NCI-H345 treated with DMSO at 0.1 percent for 48 hours (cell line): ENCODE measurements around the gene FBLN7.
"Not testable (repeated sequence)": the region's sequence is repeated elsewhere in the genome, so short reads cannot be mapped to it uniquely, and the experiment has no call there.

Experiments
- DNase-seq: peaks from one replicate; lab custom pipeline; 2025; ENCODE audit not compliant: unreplicated experiment; lab: John Stamatoyannopoulos, UW

FBLN7 gene

DNA sequence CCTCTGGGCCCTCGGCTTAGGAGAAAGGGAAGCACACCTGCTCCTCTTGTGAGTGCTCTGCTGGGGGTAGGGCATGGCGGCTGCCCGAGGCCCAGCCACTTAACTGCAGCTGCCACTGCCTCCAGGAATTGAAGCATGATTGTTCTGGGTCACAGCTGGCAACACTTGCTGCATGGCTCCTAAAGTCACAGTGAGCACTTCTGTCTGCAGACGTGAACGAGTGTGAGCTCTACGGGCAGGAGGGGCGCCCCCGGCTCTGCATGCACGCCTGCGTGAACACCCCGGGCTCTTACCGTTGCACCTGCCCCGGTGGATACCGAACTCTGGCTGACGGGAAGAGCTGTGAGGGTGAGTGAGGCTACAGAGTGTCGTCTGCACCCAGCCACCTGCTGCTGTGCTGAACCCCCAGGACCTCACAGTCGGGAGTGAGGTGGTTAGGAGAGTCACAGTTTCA, 44.4 kb downstream of the FBLN7 start:
- DNase-seq: peak; percentile 97

DNA sequence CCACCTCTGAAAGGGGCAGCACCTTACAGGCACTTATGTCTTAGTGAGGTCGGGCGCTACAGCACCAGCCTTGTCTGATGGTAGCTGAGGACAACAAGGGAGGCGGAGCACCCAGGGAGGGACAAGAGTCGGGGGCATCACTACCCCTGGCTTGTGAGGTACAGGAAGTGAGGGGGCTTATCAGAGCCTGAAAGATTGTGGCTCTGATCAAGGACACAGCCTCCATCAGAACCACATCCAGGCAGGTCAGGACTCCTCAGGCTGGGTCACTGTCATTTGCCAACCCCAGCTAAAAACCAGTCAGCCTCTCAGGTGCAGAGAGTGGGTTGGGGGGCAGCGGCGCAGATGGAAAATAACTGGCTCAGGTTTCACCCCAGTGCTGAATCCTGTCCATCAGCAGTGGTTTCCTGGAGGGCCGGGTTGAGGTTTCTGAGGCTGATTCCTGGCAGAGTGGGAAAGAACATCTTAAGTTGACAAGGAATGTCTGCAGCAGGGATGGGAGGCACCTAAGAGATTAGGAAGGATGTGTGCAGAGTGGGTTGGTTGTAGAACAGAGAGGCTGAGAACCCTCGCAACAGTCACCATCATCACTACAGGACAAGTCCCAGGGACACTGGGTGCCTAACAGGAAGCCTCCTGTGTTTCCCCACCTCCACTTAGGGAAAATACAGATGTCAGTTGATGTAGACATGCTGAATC, 45.3 kb downstream of the FBLN7 start:
- DNase-seq: no peak

DNA sequence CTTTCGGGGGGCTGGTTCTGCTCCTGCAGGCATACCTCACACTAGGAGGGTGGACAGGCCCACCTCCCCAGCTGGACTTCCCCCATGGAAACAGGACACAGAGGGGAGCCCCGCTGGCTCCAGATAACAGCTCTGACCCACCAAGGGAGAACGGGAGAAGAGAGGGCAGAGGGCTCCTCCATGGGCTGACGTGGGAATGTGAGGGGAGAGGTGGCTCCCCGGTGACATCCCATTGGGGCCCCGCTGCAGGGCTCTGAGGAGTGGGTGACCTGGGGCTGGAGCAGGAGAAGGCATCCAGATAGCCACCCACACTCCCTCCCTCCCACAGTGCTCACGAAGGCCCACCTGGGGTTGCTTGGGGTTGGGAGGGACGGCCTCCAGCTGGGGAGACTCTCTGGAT, 45.9 kb downstream of the FBLN7 start:
- DNase-seq: no peak

DNA sequence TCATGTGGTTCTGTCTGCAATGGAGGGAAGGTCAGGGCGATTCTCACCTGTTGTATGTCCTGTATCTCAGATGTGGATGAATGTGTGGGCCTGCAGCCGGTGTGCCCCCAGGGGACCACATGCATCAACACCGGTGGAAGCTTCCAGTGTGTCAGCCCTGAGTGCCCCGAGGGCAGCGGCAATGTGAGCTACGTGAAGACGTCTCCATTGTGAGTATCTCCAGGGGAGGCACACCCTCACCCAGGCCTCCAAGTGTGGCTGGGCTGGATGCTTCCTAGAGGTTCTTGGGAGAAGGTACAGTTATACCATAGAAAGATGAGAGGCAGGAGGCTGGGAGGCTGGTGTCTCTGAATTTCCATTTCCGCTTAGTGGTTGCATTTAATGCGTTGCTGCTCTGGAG, 46.9 kb downstream of the FBLN7 start:
- no peak for DNase-seq

DNA sequence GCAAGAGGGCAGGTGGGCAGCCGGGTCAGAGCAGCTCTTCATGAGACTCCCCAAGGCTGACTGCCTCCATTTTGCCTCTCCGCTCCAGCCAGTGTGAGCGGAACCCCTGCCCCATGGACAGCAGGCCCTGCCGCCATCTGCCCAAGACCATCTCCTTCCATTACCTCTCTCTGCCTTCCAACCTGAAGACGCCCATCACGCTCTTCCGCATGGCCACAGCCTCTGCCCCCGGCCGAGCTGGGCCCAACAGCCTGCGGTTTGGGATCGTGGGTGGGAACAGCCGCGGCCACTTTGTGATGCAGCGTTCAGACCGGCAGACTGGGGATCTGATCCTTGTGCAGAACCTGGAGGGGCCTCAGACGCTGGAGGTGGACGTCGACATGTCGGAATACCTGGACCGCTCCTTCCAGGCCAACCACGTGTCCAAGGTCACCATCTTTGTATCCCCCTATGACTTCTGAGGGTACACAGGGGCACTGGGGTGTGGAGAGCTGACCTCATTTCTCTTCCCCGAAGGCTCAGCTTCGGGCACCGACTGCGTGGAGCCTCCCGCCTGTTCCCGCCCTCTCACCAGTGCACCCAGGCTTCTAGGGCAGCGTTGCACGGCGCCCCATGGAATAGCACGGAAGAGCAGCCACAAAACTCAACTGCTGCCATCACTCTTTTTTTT, 49.0 kb downstream of the FBLN7 start:
- DNase-seq: no peak

DNA sequence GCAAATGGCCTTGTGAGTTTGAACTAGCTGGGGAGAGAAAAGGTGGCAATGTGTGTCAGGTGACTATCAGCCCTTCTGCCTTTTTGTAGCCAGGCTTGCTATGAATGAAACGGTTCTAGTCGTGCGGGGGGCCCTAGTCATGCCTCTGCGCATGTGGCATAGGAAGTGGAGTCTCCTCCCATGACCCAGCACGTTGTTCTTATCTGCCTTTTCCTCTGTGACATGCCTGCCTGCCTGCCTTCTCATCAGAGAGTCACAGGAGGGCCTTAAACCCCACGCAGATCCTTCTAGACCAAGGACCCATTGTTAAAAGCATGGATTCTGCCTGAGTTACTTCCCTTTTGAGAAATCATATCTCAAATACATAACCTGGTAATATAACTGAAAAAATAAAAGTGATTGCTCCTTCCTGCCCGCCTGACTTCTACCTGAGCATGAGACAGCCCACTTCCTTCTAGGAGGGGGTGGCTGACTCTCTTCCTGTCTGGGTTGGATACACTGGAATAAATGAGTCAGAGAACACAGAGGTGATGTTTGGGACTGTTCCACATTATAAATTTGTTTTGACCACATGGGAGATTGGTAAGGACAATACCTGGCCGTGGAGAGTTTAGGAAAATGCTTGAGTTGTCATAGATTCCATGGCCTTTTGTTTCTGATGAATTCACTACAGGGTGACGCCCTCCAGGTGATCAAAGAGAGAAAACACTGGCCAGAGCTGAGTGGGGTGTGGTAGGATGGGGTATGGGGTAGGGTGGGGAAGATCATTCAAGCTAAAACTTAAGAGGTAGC, 49.8 kb downstream of the FBLN7 start:
- no peak for DNase-seq

DNA sequence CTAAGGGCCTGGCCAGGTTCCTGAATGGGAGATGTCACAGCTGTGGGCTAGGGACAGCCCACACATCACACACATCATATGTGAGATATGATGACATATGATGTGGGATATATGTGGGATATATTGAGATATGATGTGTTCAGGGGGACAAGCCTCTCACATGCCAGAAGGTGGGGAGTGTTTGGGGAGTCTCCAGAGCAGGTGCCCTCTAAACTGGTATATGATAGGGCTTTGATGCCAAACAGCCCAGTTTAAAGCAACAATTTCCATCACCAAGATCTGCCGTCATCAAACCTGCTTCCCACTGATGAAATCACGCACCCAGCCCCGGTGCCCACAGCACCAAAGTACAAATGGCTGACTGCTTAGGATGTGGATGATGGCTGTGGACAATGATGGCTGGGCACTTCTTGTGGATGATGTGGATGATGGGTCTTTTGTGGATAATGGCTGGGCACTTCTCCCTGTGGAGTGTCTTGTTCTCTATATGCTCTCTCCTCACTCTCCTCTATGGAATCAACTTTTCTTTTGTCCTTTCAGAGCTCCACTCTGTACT, 50.9 kb downstream of the FBLN7 start:
- no peak for DNase-seq

DNA sequence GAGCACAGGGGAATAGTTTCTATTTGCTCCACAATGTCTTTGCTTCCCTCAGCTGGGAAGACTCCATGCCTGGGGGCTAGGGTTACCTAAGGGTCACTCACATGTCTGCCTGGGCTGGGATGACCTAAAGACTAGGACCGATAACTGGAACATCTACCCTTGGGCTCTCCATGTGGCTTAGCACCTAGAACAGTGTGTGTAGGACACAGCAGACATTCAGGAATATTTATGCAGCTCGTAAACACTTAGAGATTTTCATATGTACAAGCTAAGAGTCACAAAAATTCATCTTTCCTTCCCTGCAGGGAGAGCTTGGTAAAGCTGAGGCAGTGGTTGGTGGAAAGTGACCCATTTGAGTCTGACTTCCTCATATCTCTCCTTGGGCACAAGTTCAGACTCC, 55.8 kb downstream of the FBLN7 start:
- no peak for DNase-seq

DNA sequence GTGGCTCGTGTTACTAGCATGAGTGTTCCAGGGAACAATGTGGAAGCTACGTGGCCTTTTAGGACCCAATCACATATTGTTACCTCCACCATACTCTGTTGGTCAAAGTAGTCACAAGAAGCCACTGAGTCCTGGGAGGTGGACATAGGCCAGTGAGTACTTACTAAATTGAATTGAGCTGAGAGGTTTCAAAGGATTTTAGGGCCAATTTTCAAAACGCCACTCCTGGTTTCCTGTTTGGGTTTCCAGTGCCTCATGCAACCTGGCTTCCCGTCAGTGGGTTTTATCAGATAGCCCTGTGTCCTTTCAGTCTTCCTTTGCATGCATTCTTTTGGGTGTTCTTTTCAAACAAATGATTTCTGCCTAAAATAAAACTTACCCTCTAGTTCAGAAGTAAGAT, 56.3 kb downstream of the FBLN7 start:
- DNase-seq: no peak

DNA sequence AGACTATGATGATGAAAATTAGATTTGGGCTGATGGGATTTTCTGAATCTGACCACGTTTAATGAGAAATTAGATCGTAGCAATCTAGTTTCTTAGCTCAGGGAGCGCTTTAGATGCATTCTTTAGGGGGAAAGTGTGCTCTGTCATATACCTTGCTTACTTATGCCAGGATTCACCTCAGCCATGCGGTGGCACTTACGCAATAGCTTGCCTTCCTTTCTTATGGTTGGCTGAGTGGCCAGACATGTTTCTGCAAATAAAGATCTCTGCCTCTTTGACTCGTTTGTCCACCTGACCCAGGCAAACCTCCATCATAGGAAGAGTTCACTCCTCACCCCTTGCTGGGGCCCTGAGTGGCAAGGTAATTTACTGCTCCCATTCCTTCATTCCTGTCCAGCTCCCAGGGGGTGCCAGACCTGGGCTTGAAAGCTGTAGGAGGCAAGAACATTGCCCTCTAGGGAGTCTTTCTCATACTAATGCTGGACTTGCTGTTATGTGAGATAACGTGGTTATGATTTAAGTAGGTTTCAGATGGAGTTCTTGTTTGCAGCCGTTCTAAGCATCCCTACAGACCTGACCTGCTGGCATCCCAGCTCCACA, 57.1 kb downstream of the FBLN7 start:
- DNase-seq: no peak

DNA sequence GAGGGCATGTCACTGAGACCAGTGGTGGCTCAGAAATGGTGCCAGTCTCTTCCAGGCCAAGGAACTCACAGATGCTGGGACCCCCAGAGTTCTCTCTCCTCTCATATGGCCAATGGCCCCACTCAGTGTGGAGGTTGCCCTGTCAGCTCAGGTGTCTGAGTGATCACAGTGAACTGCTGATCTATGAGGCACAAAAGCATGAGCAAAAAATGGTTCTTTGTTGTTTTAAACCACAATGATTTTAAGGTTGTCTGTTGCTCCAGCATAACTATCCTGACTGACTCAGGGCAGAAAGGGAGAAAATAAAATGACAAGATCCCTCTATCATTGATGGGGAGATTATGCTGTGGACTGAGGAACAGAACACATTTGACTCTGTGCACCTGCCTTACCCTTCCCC, 57.8 kb downstream of the FBLN7 start:
- DNase-seq: no peak

DNA sequence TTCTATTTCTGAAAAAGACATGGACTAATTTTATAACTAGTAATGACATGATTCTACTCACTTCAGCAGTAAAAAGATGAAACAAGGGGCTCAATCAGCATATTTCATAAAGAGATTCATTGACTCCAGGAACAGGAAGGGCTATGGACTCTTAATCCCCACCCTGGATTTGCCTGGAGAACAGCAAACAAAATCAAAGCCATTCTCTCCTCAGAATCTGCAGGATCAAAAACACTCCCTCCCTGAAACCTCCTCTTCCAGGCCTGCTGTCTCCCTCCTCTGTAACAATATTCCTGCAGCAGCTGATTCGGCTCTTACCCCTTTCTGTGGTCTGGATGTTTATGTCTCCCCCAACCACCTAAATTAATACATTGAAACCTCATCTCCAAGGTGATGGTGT, 59.7 kb downstream of the FBLN7 start:
- DNase-seq: no peak

DNA sequence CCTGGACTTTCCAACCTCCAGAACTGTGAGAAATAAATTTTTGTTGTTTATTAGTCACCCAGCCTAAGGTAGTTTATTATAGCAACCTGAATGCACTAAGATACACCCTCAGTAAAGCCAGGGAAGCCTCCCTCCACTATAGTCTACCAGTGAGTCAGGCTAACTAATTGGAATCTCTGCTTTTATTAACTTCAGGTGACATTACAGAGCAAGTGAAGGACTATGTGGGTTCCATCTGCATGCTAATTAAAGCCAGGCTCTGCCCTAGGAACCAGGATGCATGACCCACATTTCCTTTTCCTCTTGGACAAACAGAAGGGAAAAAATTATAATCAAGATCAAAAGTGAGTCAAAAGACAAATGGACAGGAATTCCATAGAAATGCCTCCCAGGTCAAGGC, 60.6 kb downstream of the FBLN7 start:
- DNase-seq: no peak

DNA sequence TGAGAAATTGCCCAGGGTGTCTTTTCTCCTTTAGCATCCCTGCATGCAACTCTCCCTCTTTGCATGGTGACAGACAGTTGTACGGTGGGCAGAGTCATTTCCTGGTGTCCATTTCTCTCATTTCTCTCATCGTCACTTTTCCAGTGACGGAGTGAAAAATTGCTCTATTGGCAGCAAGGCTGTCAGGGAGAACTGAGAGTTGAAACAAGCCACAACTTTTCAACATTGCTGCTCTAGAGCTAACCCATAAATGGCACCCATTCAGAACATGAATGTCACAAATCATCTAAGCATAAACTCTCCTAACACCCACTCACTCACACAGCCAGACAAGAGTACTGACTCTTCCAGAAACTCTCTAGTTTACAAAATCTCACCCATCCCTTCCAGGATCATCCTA, 61.0 kb downstream of the FBLN7 start:
- no peak for DNase-seq

DNA sequence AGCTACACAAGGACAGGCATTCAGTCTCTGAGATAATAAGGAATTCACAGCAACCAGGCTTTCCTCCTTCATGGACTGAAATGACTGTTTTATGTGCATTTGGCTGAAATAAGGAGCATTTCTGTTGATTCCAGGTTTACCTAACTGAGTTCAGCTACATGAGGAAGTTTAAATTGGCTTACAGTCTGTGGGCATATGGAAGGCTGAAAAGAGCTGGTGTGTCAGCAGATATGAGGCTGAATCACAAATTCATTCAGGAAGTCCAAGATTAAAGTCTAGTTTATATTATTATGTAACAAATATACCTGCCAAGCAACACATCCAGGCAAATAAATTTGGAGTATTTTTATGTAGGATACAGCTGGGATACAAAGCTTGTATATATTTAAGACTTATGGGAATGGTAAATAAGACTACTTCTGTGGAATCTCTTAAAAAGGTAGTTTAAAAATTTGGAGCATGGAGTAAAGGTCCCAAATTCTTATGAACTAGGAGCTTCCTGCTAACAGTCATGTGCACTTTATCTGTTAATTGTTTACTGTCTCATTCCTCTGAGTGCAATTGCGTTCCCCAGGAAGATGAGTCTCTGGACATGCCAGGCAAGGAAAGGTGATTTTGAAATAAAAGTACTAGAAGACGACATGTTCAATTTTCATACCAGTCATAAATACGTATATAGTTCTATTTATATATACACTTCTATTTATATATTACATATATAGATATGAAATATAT, 63.7 kb downstream of the FBLN7 start:
- no peak for DNase-seq

DNA sequence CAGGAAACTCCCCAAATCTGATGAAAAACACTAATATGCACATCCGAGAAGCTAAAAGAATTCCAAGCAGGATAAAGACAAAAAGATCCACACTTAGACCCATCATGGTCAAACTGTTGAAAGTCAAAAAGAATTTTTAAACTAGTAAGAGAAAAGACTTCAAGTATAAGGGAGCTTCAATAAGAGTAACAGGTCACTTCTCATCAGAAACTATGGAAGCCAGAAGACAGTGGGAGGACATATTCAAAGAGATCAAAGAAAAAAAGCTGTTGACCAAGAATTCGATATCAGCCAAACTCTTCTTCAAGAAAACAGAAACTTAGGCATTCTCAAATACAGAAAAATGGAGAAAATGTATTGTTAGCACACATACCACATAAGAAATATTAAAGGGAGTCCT, 66.2 kb downstream of the FBLN7 start:
- peak; percentile 25 for DNase-seq

DNA sequence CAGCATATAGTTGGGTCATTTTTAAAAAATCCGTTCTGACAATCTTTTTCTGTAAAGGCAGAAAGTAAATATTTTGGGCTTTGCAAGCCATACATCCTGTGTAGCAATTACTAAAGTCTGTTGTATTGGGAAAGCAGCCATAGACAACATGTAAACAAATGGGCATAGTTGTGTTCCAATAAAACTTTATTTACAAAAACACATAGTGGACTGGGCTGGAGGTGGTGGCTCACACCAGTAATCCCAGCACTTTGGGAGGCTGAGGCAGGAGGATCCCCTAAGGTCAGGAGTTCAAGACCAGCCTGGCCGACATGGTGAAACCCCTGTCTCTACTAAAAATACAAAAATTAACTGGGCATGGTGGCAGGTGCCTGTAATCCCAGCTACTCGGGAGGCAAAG, 69.7 kb downstream of the FBLN7 start:
- DNase-seq: not testable (repeated sequence)

DNA sequence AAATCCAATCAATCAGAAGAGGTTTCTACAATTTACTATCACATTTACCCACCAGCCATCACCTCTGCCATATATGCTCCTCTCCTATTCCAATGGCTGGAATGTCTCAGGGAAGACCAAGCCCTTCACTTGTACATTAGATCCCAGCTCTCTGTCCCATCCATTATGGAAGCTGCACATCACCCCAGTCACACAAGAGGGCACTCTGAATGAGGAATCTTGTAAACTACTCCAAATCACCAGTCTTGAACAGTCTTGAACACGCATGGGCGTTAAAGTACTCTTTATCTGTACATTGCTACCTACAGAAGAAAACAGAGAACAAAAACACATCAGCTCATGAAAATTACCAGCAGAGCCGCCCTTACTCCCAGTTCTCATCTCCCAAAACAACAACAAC, 78.0 kb downstream of the FBLN7 start:
- DNase-seq: no peak

DNA sequence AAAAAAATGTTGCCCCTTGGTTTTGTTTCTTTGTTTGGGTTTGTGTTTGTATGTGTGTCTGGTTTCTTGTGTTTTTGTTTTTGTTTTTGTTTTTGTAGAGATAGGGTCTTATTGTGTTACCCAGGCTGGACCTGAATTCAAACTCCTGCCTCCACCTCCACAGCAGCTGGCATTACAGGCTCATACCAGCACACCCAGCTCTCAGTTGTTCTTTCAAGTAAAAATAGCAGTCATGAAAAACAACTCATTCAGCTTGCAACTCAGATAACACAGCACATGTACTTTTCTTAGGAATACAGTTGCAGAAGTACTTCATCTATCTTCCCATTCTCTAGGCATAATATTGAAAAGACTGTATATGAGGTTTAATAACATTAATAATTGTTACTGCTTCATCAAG, 79.7 kb downstream of the FBLN7 start:
- no peak for DNase-seq

DNA sequence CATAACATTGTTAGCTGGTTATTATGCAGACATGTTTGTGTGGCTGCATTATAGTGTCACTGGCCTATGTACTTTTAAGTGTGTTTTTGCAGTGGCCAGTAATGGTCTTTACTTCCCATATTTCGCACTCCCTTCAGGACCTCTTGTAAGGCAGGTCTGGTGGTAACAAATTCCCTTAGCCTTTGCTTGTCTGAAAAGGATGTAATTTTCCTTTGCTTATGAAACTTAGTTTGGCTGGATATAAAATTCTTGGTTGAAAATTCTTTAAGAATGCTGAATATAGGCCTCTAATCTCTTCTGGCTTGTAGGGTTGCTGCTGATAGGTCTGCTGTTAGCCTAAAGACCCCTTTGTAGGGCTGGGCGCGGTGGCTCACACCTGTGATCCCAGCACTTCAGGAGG, 82.0 kb downstream of the FBLN7 start:
- DNase-seq: no peak

DNA sequence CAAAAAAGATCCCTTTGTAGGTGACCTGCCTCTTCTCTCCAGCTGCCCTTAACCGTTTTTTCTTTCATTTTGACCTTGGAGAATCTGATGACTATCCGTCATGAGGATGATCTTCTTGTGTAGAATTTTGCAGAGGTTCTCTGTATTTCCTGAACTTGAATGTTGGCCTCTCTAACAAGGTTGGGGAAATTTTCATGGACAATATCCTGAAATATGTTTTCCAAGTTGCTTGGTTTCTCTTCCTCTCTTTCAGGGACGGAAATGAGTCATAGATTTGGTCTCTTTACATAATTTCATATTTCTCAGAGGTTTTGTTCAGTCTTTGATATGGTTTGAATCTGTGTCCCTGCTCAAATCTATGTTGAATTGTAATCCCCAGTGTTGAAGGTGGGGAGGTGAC, 82.6 kb downstream of the FBLN7 start:
- no peak for DNase-seq
